ENCODE measurements around the gene HOXA7.

HOXA7 gene

GRCh38 chr7:27180431-27181420 lies 24.3 kb upstream of the HOXA7 start:
- no peak for DNase-seq

- no peak for DNase-seq
Observed at GRCh38 chr7:27179503-27180430, 23.3 kb upstream of the HOXA7 start.

GRCh38 chr7:27179030-27179429 lies 22.6 kb upstream of the HOXA7 start:
- no peak for DNase-seq

GRCh38 chr7:27178366-27178765 lies 21.9 kb upstream of the HOXA7 start:
- DNase-seq, result no peak

GRCh38 chr7:27177795-27178320 lies 21.4 kb upstream of the HOXA7 start:
- no peak for DNase-seq

- DNase-seq, result no peak
Observed at GRCh38 chr7:27176962-27177794, 20.7 kb upstream of the HOXA7 start.

- DNase-seq, result no peak
Observed at GRCh38 chr7:27176524-27176845, 20.0 kb upstream of the HOXA7 start.

- DNase-seq, result no peak
Observed at GRCh38 chr7:27175626-27176523, 19.4 kb upstream of the HOXA7 start.

- no peak for DNase-seq
Observed at GRCh38 chr7:27174874-27175625, 18.6 kb upstream of the HOXA7 start.

- DNase-seq, result no peak
Observed at GRCh38 chr7:27173956-27174873, 17.7 kb upstream of the HOXA7 start, which contains the start of gene HOXA10. TSS of gene HOXA10 (minus strand) at chr7:27174320. CDS start at chr7:27174306, 14 bp downstream.

GRCh38 chr7:27173511-27173955 lies 17.1 kb upstream of the HOXA7 start:
- no peak for DNase-seq

- no peak for DNase-seq
Observed at GRCh38 chr7:27172823-27173510, 16.5 kb upstream of the HOXA7 start.

- no peak for DNase-seq
Observed at GRCh38 chr7:27172315-27172774, 15.9 kb upstream of the HOXA7 start.

- no peak for DNase-seq
Observed at GRCh38 chr7:27171637-27172314, 15.3 kb upstream of the HOXA7 start.

GRCh38 chr7:27171325-27171636 lies 14.8 kb upstream of the HOXA7 start:
- no peak for DNase-seq

GRCh38 chr7:27170426-27171324 lies 14.2 kb upstream of the HOXA7 start:
- no peak for DNase-seq

Measured in NCI-H1092 treated with DMSO at 0.1 percent for 48 hours (cell line).